Sciatic nerve (tissue), 2 donors: Measurements from ENCODE around the gene VAV1. TPM values are rescaled to one million over a fixed set of nuclear protein-coding genes. Genes with fewer than 3 reads are reported as not detected.

ENCODE experiments used
- ATAC-seq: fragments of 200-7000 bp; cut with Tn5 transposase; one replicate; pipeline ENCODE4 v1.9.1; 2020; ENCODE audit warnings: mild to moderate bottlenecking, moderate library complexity
- DNase-seq: peaks from one replicate; pipeline ENCODE4 v3.0.0-alpha.2; 2020; ENCODE audit warnings: low spot score
- intact Hi-C: fragments of 100-400 bp; cut with DNase I; formaldehyde crosslinking; loops from one replicate; pipeline ENCODE4 v1.14.2; 2022
- microRNA-seq: library from miRNA; unstranded; fragments of <30 nt; microRNA quantifications from one replicate; pipeline ENCODE4 v1.2.0, GENCODE V29; 2020
- total RNA-seq: library from RNA; stranded (reverse); fragmentation: NEBNext Ultra II Directional; extraction: Animal tissue kit (Norgen Biotek cat#: 25700); gene quantifications from one replicate; pipeline ENCODE4 v1.2.1, GENCODE V29; 2021
- donor health status: DM: no; HTN: no; CAD: no.
- donor health status: DM: no; HTN: no; CAD: no.

Gene VAV1
- total RNA-seq, 1 donor from 2014 or later: 12.7 TPM

- DNase-seq: no peak
- ATAC-seq: no peak
- intact Hi-C loops: no loop called here
Measured at GRCh38 chr19:6903446-6903845, 130.9 kb downstream of the VAV1 start.

- no peak for ATAC-seq
- intact Hi-C loops: no loop called here
- DNase-seq: no peak
Measured at GRCh38 chr19:6906559-6907060, 134.1 kb downstream of the VAV1 start.

Small RNAs within 50 kb of the gene (microRNA-seq; reads per million reads assigned to microRNA genes)
- not detected for gene MIR6791

Other genes with a start within 250 kb of the VAV1 start
- 0.62 TPM for gene TNFSF9, start 241.7 kb upstream of the VAV1 start, total RNA-seq
- gene CD70, start 181.6 kb upstream of the VAV1 start, total RNA-seq: not detected
- gene TNFSF14, start 102.5 kb upstream of the VAV1 start, total RNA-seq: 9.8 TPM
- gene C3, start 52.1 kb upstream of the VAV1 start, total RNA-seq: 971 TPM
- 64.1 TPM for gene GPR108, start 35.1 kb upstream of the VAV1 start, total RNA-seq
- gene TRIP10, start 33.0 kb upstream of the VAV1 start, total RNA-seq: 131 TPM
- 0.45 TPM for gene SH2D3A, start 5.3 kb upstream of the VAV1 start, total RNA-seq
- gene ADGRE1, start 114.9 kb downstream of the VAV1 start, total RNA-seq: 1.8 TPM
- not detected for gene MBD3L2B, start 248.7 kb downstream of the VAV1 start, total RNA-seq